IPS-20b (cell line): ENCODE results near the gene BCL3.
A peak's percentile ranks its signal among the peaks of the same experiment; 100 is the strongest.

Experiments used
- H3K27ac ChIP-seq: one replicate; pipeline ENCODE4 v1.5.1; 2013; ENCODE audit warnings: low read length
- H3K27me3 ChIP-seq: 2 replicates; pipeline ENCODE4 v1.6.1; 2013; ENCODE audit warnings: mild to moderate bottlenecking, low read length, inconsistent platforms; ENCODE audit not compliant: insufficient read depth
- H3K36me3 ChIP-seq: 2 replicates; pipeline ENCODE4 v1.6.1; 2013; ENCODE audit warnings: low read depth, mild to moderate bottlenecking, inconsistent platforms, low read length, moderate library complexity; ENCODE audit not compliant: insufficient read depth
- H3K4me1 ChIP-seq: 2 replicates; pipeline ENCODE4 v1.6.1; 2013; ENCODE audit warnings: mild to moderate bottlenecking, control low read depth, inconsistent platforms, low read length, moderate library complexity; ENCODE audit not compliant: insufficient read depth
- H3K4me3 ChIP-seq: 2 replicates; pipeline ENCODE4 v1.5.1; 2013; ENCODE audit warnings: mild to moderate bottlenecking, low read length, inconsistent platforms
- H3K9ac ChIP-seq: 2 replicates; pipeline ENCODE4 v1.6.1; 2013; ENCODE audit warnings: low read depth, mild to moderate bottlenecking, inconsistent platforms, low read length, moderate library complexity
- H3K9me3 ChIP-seq: 2 replicates; pipeline ENCODE4 v1.6.1; 2013; ENCODE audit warnings: mild to moderate bottlenecking, low read depth, low read length, inconsistent platforms; ENCODE audit not compliant: insufficient read depth

BCL3 gene

GRCh38 chr19:44754750-44755080, 6.2 kb downstream of the BCL3 start:
- Histone ChIP-seq H3K27ac (no peak overlapping the region), H3K27me3 (peaks cover 90% of the 10 kb centered on the region), H3K9ac (peak overlapping the region; percentile 36; the same call in 1 of the 2 replicates), H3K9me3 (no peaks in the 10 kb centered on the region), H3K36me3 (no peaks in the 10 kb centered on the region), H3K4me3 (peak overlapping the region; percentile 65), H3K4me1 (peaks cover 10% of the 10 kb centered on the region; the same call in 1 of the 2 replicates)

GRCh38 chr19:44755219-44755618, 6.7 kb downstream of the BCL3 start:
- no peak overlapping the region for H3K9ac ChIP-seq
- peaks cover 85% of the 10 kb centered on the region for H3K27me3 ChIP-seq
- H3K36me3 ChIP-seq: no peaks in the 10 kb centered on the region
- H3K27ac ChIP-seq: no peak overlapping the region
- no peaks in the 10 kb centered on the region for H3K9me3 ChIP-seq
- H3K4me3 ChIP-seq: peak overlapping the region; percentile 65
- peaks cover 10% of the 10 kb centered on the region; the same call in 1 of the 2 replicates for H3K4me1 ChIP-seq

GRCh38 chr19:44756089-44756562, 7.6 kb downstream of the BCL3 start:
- H3K27ac ChIP-seq: no peak overlapping the region
- H3K4me3 ChIP-seq: no peak overlapping the region
- H3K27me3 ChIP-seq: peaks cover 76% of the 10 kb centered on the region
- H3K4me1 ChIP-seq: peaks cover 10% of the 10 kb centered on the region; the same call in 1 of the 2 replicates
- no peaks in the 10 kb centered on the region for H3K36me3 ChIP-seq
- no peaks in the 10 kb centered on the region for H3K9me3 ChIP-seq
- H3K9ac ChIP-seq: no peak overlapping the region

- Histone ChIP-seq H3K9me3 (no peaks in the 10 kb centered on the region), H3K4me3 (peak overlapping the region; percentile 71), H3K27me3 (peaks cover 65% of the 10 kb centered on the region), H3K36me3 (no peaks in the 10 kb centered on the region), H3K4me1 (peaks cover 10% of the 10 kb centered on the region; the same call in 1 of the 2 replicates), H3K27ac (no peak overlapping the region), H3K9ac (no peak overlapping the region)
These were observed 8.7 kb downstream of the BCL3 start for GRCh38 chr19:44757057-44757734.

- H3K27ac ChIP-seq: no peak overlapping the region
- peaks cover 58% of the 10 kb centered on the region for H3K27me3 ChIP-seq
- peak overlapping the region; percentile 71 for H3K4me3 ChIP-seq
- H3K9me3 ChIP-seq: no peaks in the 10 kb centered on the region
- peaks cover 9% of the 10 kb centered on the region; the same call in 1 of the 2 replicates for H3K4me1 ChIP-seq
- no peak overlapping the region for H3K9ac ChIP-seq
- no peaks in the 10 kb centered on the region for H3K36me3 ChIP-seq
These were observed 9.4 kb downstream of the BCL3 start for GRCh38 chr19:44757735-44758505.

- H3K36me3 ChIP-seq: no peaks in the 10 kb centered on the region
- H3K4me3 ChIP-seq: peak overlapping the region; percentile 71
- no peak overlapping the region for H3K9ac ChIP-seq
- H3K27me3 ChIP-seq: peaks cover 53% of the 10 kb centered on the region
- H3K9me3 ChIP-seq: no peaks in the 10 kb centered on the region
- no peak overlapping the region for H3K27ac ChIP-seq
- H3K4me1 ChIP-seq: peaks cover 7% of the 10 kb centered on the region; the same call in 1 of the 2 replicates
These were observed 10.1 kb downstream of the BCL3 start for GRCh38 chr19:44758596-44758995.

GRCh38 chr19:44759083-44759804, 10.7 kb downstream of the BCL3 start:
- H3K4me1 ChIP-seq: peaks cover 4% of the 10 kb centered on the region; the same call in 1 of the 2 replicates
- no peak overlapping the region for H3K9ac ChIP-seq
- no peak overlapping the region for H3K4me3 ChIP-seq
- no peaks in the 10 kb centered on the region for H3K36me3 ChIP-seq
- H3K9me3 ChIP-seq: no peaks in the 10 kb centered on the region
- peaks cover 51% of the 10 kb centered on the region for H3K27me3 ChIP-seq
- H3K27ac ChIP-seq: no peak overlapping the region

- Histone ChIP-seq H3K4me3 (no peak overlapping the region), H3K4me1 (peaks cover 4% of the 10 kb centered on the region; the same call in 1 of the 2 replicates), H3K27ac (no peak overlapping the region), H3K36me3 (no peaks in the 10 kb centered on the region), H3K9me3 (no peaks in the 10 kb centered on the region), H3K27me3 (peaks cover 23% of the 10 kb centered on the region), H3K9ac (no peak overlapping the region)
These were observed 13.5 kb downstream of the BCL3 start for GRCh38 chr19:44762038-44762437.

GRCh38 chr19:44765033-44765948, 16.8 kb downstream of the BCL3 start:
- H3K4me3 ChIP-seq: no peak overlapping the region
- peaks cover 13% of the 10 kb centered on the region; the same call in 1 of the 2 replicates for H3K27me3 ChIP-seq
- no peaks in the 10 kb centered on the region for H3K9me3 ChIP-seq
- no peaks in the 10 kb centered on the region for H3K4me1 ChIP-seq
- no peak overlapping the region for H3K27ac ChIP-seq
- H3K9ac ChIP-seq: no peak overlapping the region
- H3K36me3 ChIP-seq: no peaks in the 10 kb centered on the region

- Histone ChIP-seq H3K4me3 (no peak overlapping the region), H3K27me3 (peaks cover 13% of the 10 kb centered on the region; the same call in 1 of the 2 replicates), H3K4me1 (no peaks in the 10 kb centered on the region), H3K36me3 (no peaks in the 10 kb centered on the region), H3K9me3 (no peaks in the 10 kb centered on the region), H3K9ac (no peak overlapping the region), H3K27ac (no peak overlapping the region)
These were observed 17.4 kb downstream of the BCL3 start for GRCh38 chr19:44765949-44766335.
